Right ventricle myocardium inferior (tissue), 1 donor: Measurements from ENCODE around the gene LYST. TPM values are rescaled to one million over a fixed set of nuclear protein-coding genes. Genes with fewer than 3 reads are reported as not detected.
"Not testable (repeated sequence)": the region's sequence is repeated elsewhere in the genome, so short reads cannot be mapped to it uniquely, and the experiment has no call there.

ENCODE experiments used
- ATAC-seq: fragments of 200-7000 bp; cut with Tn5 transposase; one replicate; pipeline ENCODE4 v1.9.1; 2020; ENCODE audit warnings: mild to moderate bottlenecking, moderate library complexity
- DNase-seq: peaks from one replicate; pipeline ENCODE4 v3.0.0; 2021; ENCODE audit errors: missing footprints
- intact Hi-C: fragments of 100-400 bp; cut with DNase I; formaldehyde crosslinking; loops from one replicate; pipeline ENCODE4 v1.11.0; 2022
- total RNA-seq: library from RNA; stranded (reverse); fragmentation: NEBNext Ultra II Directional; extraction: Animal tissue kit (Norgen Biotek cat#: 25700); gene quantifications from one replicate; pipeline ENCODE4 v1.2.1, GENCODE V29; 2021
- donor health status: DM: no; HTN: yes; CAD: no; lungs with severe emphysema.

LYST gene
- total RNA-seq, 1 donor from 2014 or later: 10.6 TPM

DNA sequence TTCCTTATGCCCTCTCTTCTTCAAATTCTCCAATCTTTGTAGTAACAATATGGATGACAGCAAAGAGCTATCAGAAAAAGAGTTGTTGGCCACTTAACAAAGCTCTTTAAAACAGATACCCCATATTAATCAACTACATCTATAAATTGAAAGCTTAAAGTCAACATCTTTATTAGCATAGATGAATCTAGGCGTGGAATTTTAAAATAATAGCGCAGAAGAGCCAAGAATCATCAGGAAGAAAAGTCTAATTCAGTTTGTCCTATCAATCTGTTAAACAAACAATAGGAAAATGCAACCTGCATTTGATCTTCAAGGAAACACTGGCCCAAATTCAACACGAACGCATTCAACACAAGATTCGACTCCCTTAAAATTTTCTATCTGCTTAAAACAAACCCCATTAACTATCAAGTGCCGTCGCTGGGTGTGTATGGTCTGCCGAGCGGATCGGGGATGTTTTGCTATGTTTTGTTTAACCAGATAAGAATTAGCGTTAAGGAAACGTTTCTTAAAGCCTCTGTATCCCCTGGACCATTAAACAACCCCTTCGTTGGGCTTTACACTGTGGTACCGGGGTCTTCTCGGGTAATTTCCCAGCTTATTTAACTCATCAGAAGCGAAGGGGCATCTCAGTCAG lies 1.0 kb downstream of the LYST start:
- intact Hi-C loops: loop anchor here (1.0 to 10.0 kb wide), 2 partner anchors 106 to 199 kb away; partner anchors contain the start of gene NID1
- DNase-seq: no peak

GRCh38 chr1:235864931-235865525 lies 1.7 kb downstream of the LYST start:
- ATAC-seq (no peak), DNase-seq (no peak)
- intact Hi-C loops: loop anchor here (10.0 kb wide), 1 partner anchor 200 kb away; the partner anchor contains the start of gene NID1

More for the DNA sequence above, 1.0 kb downstream of the LYST start:
- ATAC-seq: no peak

DNA sequence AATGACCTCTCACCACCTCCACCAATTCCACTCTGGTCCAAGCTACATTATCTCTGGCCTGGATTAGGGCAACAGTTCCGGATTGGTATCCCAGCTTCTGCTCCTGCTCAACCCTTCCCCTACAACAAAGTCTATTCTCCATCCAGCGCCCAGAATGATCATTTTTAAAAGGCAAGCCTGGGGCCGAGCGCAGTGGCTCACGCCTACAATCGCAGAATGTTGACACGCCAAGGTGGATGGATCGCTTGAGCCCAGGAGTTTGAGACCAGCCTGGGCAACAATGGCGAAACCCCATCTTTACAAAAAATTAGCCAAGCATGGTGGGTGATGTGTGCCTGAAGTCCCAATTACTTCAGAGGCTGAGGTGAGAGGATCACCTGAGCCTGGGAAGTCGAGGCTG lies 2.2 kb downstream of the LYST start:
- DNase-seq (no peak), ATAC-seq (no peak)
- intact Hi-C loops: loop anchor here (10.0 kb wide), 1 partner anchor 200 kb away; the partner anchor contains the start of gene NID1

DNA sequence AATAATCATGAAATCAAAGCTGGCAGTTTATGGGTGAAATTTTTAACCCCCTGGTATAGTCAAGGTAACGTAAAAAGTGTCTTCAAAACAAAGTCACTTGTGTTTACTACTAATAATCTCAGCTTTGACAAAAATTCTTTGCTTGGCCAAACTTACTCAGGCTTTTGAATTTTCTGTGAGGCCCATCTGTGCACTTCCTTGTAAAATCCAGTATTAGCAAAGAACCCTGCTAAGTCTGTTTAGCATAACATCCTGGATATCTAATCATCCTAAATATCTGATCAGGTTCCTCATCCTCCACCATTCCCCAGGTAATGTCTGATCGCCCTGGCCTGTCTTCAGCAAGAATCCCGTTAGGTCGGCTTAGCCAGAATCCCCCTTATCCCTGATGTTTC lies 3.0 kb downstream of the LYST start:
- DNase-seq (no peak), ATAC-seq (no peak)
- intact Hi-C loops: loop anchor here (10.0 kb wide), 1 partner anchor 201 kb away; the partner anchor contains the start of gene NID1

DNA sequence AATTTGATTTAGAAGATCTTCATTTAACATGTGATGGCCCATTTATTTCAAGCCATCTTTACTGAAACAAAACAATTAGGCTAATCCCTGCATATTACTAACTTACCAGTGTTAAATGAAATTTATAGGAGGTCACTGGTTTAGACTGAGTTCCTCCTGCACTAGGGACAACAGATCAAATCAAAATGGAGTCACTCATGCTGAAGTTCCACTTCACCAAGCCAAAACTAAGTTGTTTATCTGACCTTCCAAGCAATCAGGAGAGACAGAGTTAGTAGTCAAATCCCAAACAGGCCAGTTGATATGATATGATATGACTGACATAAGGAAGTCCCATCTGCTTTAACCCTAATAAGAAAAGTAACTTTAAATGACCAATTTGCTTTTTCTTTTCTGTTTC lies 4.8 kb downstream of the LYST start:
- DNase-seq: no peak
- intact Hi-C loops: loop anchor here (10.0 kb wide), 1 partner anchor 203 kb away; the partner anchor contains the start of gene NID1
- ATAC-seq: no peak

GRCh38 chr1:235860829-235861228 lies 5.9 kb downstream of the LYST start:
- DNase-seq: no peak
- intact Hi-C loops: loop anchor here (10.0 kb wide), 1 partner anchor 204 kb away; the partner anchor contains the start of gene NID1

DNA sequence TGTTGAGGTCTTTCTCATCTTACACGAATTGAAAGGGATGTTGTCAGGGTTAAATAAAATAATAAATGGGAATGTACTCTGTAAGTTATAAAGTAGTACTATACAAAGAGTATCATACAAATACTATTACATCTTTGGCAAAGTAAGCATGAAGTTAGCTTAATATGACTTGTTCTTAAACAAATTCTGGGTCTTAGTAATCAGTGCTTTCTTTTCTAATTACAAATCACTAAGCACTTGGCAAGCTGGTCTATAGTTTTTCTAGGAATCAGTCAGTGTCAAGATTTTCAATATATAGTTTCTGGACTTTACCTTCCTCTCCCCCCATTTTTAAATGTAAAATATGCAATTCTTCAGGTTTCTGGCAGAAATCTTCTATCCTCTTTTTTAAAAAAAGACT lies 6.9 kb downstream of the LYST start:
- ATAC-seq (no peak), DNase-seq (no peak)
- intact Hi-C loops: loop anchor here (10.0 kb wide), 1 partner anchor 205 kb away; the partner anchor contains the start of gene NID1

More at GRCh38 chr1:235860829-235861228, 5.9 kb downstream of the LYST start:
- ATAC-seq: no peak

GRCh38 chr1:235858766-235859165 lies 7.9 kb downstream of the LYST start:
- DNase-seq (no peak), ATAC-seq (no peak)
- intact Hi-C loops: no loop called here

GRCh38 chr1:235857756-235858155 lies 8.9 kb downstream of the LYST start:
- intact Hi-C loops: no loop called here
- DNase-seq: no peak
- ATAC-seq: no peak

- ATAC-seq (no peak), DNase-seq (no peak)
- intact Hi-C loops: no loop called here
Observed at GRCh38 chr1:235855811-235856429, 10.8 kb downstream of the LYST start.

GRCh38 chr1:235854347-235854746 lies 12.4 kb downstream of the LYST start:
- ATAC-seq (no peak), DNase-seq (no peak)
- intact Hi-C loops: no loop called here

GRCh38 chr1:235853653-235854052 lies 13.1 kb downstream of the LYST start:
- intact Hi-C loops: no loop called here
- no peak for DNase-seq
- no peak for ATAC-seq

DNA sequence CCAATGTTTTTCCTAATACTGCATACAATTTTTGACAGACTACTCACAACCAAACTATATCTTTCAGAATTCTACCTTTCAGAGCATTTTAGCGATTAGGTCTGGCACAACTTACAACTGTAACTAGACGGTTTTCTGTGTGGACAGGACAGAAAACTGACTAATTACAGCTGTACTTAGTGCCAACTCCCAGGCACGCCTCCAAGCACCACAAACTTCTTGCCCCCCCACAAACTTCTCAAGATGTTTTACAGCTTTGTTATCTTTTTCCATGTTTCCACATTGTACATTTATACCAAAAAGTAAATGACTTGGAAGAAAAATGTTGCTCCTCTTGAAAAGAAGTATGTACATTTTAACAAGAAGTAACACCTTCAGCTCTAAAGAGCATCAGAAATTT lies 13.8 kb downstream of the LYST start:
- intact Hi-C loops: no loop called here
- ATAC-seq (no peak), DNase-seq (no peak)

DNA sequence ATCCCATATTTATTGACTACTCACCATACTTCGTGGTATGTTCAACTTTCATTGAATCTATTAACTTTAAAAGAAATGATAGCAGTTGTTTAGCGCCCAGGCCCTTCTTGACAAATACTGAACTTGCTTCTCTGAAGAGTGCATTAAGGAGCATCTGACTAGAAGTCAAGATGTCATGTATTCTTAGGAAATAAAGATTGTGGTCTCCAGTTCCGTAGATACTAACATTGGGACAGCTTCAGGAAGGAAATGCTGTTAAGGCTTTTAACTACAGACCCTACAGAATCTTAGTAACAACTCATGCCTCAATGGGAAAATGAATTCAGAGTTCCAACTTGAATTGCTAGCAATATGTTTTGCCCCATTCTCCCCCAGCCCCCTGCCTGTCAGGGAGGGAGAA lies 14.8 kb downstream of the LYST start:
- DNase-seq: no peak
- no peak for ATAC-seq
- intact Hi-C loops: no loop called here

- DNase-seq, ATAC-seq, intact Hi-C loops: not testable (repeated sequence)
Observed at GRCh38 chr1:235848251-235848650, 18.5 kb downstream of the LYST start.

DNA sequence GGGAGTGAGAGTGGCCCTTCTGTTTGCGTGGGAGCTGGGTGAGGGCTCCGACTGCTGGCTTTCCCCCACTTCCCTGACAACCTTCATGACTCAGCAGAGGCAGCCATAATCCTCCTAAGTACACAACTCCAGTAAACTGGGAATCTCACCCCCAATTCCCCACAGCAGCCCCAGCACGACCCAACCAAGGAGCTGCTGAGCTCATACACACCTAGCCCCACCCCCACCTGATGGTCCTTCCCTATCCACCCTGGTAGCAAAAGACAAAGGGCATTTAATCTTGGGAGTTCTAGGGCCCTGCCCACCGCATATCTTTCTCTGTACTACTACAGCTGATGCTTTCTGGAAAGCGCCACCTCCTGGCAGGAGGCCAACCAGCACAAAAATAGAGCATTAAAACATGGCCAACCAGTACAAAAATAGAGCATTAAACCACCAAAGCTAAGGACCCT lies 21.0 kb downstream of the LYST start:
- DNase-seq, intact Hi-C loops: not testable (repeated sequence)
- ATAC-seq: peak; percentile 46

DNA sequence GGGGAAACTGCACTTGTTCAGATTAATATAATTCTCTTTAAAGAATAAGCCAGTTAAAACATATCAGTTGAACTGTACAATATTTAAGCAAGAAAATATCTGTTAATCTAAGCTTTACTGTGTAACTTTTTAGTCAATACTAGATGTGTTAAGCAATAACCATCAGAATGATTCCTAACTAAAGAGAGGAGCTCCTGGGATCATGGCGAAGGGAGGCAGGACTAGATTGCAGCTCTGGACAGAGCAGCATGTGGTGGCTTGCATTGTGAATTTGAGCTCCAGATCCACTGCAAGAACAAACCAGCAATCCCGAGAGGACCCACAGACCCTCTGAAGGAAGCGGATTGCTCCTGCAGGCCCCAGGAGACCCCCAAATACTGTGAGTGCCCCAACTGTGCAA lies 21.9 kb downstream of the LYST start:
- ATAC-seq (no peak), DNase-seq (no peak)
- intact Hi-C loops: no loop called here

- DNase-seq: no peak
- intact Hi-C loops: no loop called here
- ATAC-seq: peak; percentile 69
Observed at GRCh38 chr1:235843461-235843961, 23.2 kb downstream of the LYST start.

DNA sequence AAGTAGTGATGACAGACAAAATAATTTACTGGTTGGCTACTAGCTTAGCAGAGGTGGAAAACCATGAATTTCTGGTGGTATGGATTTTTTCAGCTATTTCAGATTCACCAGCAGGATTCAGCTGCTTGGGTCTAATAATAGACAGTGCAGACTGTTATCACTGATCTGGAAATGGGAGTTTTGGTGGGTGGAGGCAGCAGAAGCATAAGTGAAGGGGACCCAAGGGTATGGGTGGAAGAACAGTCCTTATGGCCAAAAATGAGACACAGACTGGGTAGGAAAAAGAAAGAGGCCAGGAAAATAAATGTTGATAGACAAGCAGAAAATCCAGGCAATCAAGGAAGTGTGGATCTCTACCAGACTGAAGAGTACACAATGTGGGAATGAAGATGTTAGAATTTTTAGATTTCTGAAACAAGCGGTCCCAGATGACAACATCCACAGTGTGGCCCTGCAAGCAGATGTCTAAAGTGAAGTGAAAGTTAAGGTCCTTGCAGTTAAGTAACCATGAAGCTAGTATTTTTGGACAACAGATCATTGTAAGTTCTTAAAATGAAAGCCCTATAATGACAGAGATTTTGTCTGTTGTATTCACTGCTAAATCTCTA lies 24.7 kb downstream of the LYST start:
- DNase-seq: no peak
- ATAC-seq: no peak
- intact Hi-C loops: no loop called here
